Measurements from ENCODE around the gene SRGAP3. TPM values are rescaled to one million over a fixed set of nuclear protein-coding genes. Genes with fewer than 3 reads are reported as not detected.

Gene SRGAP3
- total RNA-seq, 2 experiments from 2014 or later, result 2.8 to 3.2 TPM

DNA sequence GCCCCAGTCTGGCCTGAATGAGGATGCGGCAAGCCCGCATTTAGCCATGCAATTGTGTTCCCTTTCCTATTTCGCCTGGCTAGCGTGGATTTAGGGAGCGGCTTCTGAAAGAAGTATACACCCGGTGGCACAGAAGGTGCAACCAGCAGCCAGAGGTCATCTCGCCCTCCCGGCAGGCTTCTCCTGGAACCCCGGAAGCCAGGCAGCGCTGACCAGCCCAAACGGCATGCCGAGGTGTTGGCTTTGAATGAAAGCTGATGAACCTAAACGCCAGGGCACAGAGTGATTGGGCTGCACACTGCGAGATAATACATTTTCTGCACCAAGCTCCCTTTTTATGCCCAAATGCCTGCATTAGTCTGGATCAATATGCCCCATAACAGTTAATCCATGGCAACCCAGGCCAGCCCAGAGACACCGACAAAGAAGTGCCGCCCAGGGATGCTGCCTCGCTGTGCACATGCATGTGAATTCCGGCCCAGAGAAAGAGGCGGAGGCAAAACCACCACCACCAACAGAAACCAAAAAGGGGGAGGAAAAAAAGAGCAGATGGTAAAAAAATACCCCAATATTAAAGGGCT lies 1.4 kb downstream of the SRGAP3 start:
- no peaks in the 10 kb centered on the region for H3K9me3 Mint-ChIP-seq (ENCODE audit: low read depth)
- CTCF ChIA-PET, result interaction anchor here (1.4 kb wide), 1 partner anchor 180 kb away, joined by 3 read pairs; no protein-coding TSS in a partner anchor
- no peaks in the 10 kb centered on the region for H3K36me3 Mint-ChIP-seq
- peaks cover 33% of the 10 kb centered on the region for H3K27me3 Mint-ChIP-seq
- ATAC-seq (no peak), DNase-seq (peak; percentile 43)
- no peak overlapping the region for H3K27ac Mint-ChIP-seq
- peak overlapping the region; percentile 73 for H3K4me3 Mint-ChIP-seq
- H3K4me1 Mint-ChIP-seq, result peaks cover 21% of the 10 kb centered on the region

- Mint-ChIP-seq H3K27me3 (peaks cover 32% of the 10 kb centered on the region), H3K27ac (no peak overlapping the region), H3K36me3 (no peaks in the 10 kb centered on the region), H3K4me3 (no peak overlapping the region), H3K9me3 (ENCODE audit: low read depth) (no peaks in the 10 kb centered on the region), H3K4me1 (peaks cover 21% of the 10 kb centered on the region)
- ATAC-seq (no peak), DNase-seq (no peak)
- CTCF ChIA-PET, result interaction anchor here (1.4 kb wide), 1 partner anchor 179 kb away, joined by 3 read pairs; no protein-coding TSS in a partner anchor
Observed at GRCh38 chr3:9247361-9247940, 2.0 kb downstream of the SRGAP3 start.

DNA sequence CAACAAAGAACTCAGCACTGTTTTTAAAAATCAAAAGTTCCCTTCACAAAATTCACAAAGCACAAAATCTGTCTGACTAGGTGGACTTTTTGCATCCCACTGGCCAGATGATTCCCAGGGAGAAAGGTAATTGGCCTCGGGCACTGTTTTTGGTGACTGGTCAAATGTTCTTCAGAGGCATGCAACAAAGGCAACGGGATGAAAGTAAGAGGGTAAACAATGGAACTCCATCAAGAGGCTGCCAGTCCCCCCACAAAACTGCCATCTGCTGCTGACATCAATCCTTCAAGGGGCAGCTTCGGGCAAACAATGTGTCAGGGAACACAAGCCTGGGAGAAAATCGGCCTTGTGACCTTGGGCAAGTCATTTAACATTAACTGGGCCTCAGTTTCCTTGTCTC lies 3.3 kb downstream of the SRGAP3 start:
- DNase-seq, result no peak
- Mint-ChIP-seq H3K4me1 (peaks cover 21% of the 10 kb centered on the region), H3K4me3 (no peak overlapping the region), H3K27ac (no peak overlapping the region), H3K36me3 (no peaks in the 10 kb centered on the region), H3K27me3 (peaks cover 32% of the 10 kb centered on the region), H3K9me3 (ENCODE audit: low read depth) (no peaks in the 10 kb centered on the region)
- no peak for ATAC-seq
- CTCF ChIA-PET, result no interaction called here

DNA sequence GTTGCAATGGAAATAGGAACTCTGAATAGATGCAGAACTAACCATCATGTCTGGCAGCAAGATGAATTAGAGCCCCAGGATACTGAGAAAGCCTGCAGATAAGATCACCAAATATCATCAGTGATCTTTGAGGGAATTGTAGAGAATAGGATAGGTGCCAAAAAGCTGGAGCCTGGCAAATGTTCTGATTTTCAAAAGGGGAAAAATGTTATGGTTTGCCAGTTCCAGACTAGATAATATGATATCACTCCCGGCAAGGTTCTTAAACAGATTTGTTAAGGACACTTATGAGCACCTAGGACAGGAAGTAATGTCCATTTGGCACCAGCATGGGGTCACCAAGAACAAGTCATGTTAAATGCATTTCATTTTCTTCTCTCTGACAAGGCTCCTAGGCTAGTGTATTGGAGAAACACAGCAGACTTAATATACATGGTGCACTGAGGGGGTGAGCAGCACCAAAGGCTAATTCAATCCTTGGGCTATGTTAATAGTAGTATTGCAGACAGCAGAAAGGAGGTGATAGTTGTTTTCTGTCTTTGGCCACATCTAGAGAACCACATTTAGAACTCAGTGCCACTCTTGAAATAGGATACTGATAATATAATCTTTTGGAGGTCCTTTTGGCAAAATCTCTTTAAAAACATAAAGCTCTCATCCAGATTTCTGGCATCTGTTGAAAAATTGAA lies 4.8 kb downstream of the SRGAP3 start:
- CTCF ChIA-PET, result no interaction called here
- H3K9me3 Mint-ChIP-seq (ENCODE audit: low read depth), result no peaks in the 10 kb centered on the region
- no peaks in the 10 kb centered on the region for H3K36me3 Mint-ChIP-seq
- no peak overlapping the region for H3K27ac Mint-ChIP-seq
- H3K4me1 Mint-ChIP-seq, result peaks cover 16% of the 10 kb centered on the region
- H3K27me3 Mint-ChIP-seq, result peaks cover 32% of the 10 kb centered on the region
- H3K4me3 Mint-ChIP-seq, result no peak overlapping the region
- ATAC-seq, result no peak
- no peak for DNase-seq

DNA sequence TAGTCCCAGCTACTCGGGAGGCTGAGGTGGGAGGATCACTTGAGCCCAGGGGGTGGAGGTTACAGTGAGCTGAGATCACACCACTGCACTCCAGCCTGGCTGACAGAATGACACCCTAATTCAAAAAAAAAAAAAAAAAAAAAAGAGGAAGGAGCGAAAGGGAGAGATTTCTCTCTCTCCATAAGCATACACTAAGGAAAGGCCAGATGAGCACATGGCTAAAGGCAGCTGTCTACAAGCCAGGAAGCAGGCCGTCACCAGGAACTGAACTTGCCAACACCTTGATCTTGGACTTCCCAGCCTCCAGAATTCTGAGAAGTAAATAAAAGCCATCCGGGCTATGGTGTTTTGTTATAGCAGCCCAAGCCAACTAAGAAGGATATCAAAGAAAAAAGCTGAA lies 7.5 kb downstream of the SRGAP3 start:
- DNase-seq, result no peak
- H3K9me3 Mint-ChIP-seq (ENCODE audit: low read depth), result no peaks in the 10 kb centered on the region
- no peaks in the 10 kb centered on the region for H3K4me1 Mint-ChIP-seq
- H3K36me3 Mint-ChIP-seq, result no peaks in the 10 kb centered on the region
- ATAC-seq, result no peak
- H3K4me3 Mint-ChIP-seq, result no peak overlapping the region
- no peak overlapping the region for H3K27ac Mint-ChIP-seq
- peaks cover 17% of the 10 kb centered on the region for H3K27me3 Mint-ChIP-seq
- CTCF ChIA-PET, result no interaction called here

DNA sequence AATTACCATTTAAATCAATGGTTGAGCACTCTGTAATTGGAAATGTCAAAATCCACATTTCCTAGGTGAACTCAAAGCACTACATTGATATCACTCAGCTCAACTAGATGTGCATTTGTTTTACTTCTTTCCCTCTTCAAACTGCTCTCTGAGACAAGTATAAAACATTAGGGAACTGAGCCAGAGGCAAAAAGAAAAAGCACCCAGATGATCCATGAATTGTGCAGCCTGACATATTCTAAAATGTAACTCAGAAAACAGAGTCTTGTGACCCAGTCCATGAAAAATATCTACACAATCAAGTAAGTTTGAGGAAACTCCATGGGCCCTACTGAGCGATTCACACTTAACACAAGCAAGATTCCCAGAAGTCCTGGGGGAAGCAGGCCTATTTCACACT lies 9.8 kb downstream of the SRGAP3 start:
- Mint-ChIP-seq H3K27ac (no peak overlapping the region), H3K4me1 (no peaks in the 10 kb centered on the region), H3K4me3 (no peak overlapping the region), H3K9me3 (ENCODE audit: low read depth) (no peaks in the 10 kb centered on the region), H3K27me3 (peaks cover 14% of the 10 kb centered on the region), H3K36me3 (no peaks in the 10 kb centered on the region)
- ATAC-seq (no peak), DNase-seq (no peak)
- CTCF ChIA-PET, result no interaction called here

DNA sequence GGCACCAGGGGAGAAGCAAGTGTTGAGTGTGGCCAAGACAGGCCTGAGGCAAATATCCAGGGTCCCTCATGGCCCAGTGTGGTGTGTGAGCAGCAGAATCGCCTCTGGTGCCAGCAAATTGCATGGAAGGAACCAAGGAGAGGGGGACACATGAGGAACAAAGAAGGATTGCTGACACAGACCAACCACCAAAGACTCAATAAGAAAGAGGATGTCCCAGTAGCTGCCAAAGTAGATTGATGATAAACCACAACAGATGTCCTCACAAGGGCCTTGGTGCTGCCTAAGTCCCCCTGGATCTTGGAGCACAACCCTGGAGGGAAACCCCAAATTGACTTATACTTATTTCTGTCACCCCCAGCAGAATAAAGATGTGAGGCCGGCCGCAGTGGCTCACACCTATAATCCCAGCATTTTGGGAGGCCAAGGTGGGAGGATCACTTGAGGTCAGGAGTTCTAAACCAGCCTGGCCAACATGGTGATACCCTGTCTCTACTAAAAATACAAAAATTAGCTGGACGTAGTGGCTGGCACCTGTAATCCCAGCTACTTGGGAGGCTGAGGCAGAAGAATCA lies 10.6 kb downstream of the SRGAP3 start:
- H3K27ac Mint-ChIP-seq, result no peak overlapping the region
- peaks cover 20% of the 10 kb centered on the region for H3K27me3 Mint-ChIP-seq
- no peaks in the 10 kb centered on the region for H3K9me3 Mint-ChIP-seq (ENCODE audit: low read depth)
- H3K36me3 Mint-ChIP-seq, result no peaks in the 10 kb centered on the region
- no peak overlapping the region for H3K4me3 Mint-ChIP-seq
- H3K4me1 Mint-ChIP-seq, result no peaks in the 10 kb centered on the region
- no peak for ATAC-seq
- CTCF ChIA-PET, result no interaction called here
- no peak for DNase-seq

GRCh38 chr3:9238276-9238675 lies 11.2 kb downstream of the SRGAP3 start:
- Mint-ChIP-seq H3K27ac (no peak overlapping the region), H3K27me3 (peaks cover 25% of the 10 kb centered on the region), H3K9me3 (ENCODE audit: low read depth) (no peaks in the 10 kb centered on the region), H3K4me3 (no peak overlapping the region), H3K4me1 (no peaks in the 10 kb centered on the region), H3K36me3 (no peaks in the 10 kb centered on the region)
- no peak for ATAC-seq
- DNase-seq, result no peak
- CTCF ChIA-PET, result no interaction called here

DNA sequence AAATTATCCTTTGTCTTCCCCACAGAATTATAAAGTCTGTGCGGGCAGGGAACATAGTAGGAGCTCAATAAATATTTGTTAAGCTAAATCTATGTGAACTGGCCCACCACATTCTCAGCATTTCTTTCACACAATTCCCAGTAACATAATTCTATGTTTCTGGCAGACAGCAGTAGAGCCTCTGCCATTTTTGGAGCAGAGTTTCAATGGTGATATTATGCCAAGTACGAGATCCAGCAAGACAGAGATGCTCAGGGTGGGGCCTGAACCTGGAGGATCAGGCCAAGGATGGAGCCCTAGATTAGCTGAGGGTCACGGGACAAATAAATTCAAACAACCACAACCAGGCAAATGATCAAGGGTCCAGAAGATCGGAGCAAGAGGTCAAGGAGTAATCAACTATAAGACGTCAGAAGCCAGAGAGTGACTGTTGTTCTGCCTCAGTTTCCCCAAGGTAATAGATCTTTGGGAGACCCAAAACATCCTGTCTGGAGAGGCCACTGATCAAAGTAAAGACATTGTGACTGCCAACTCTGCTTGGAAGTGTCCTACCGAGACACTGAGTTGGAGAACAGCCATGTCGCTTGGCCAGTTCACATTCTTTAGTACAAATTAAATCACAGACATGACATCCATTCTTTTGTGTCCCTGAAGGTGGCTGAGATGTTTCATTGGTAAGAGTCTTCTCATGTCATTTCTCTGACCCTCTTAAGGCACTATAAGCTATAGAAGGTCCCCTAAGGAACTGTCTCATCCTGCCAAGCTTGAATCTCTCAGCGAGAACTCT lies 15.4 kb downstream of the SRGAP3 start:
- Mint-ChIP-seq H3K4me1 (no peaks in the 10 kb centered on the region), H3K4me3 (no peak overlapping the region), H3K36me3 (no peaks in the 10 kb centered on the region), H3K27me3 (peaks cover 38% of the 10 kb centered on the region), H3K27ac (no peak overlapping the region), H3K9me3 (ENCODE audit: low read depth) (no peaks in the 10 kb centered on the region)
- CTCF ChIA-PET, result no interaction called here
- ATAC-seq, result no peak
- DNase-seq, result no peak

GRCh38 chr3:9233101-9233500 lies 16.3 kb downstream of the SRGAP3 start:
- Mint-ChIP-seq H3K36me3 (no peaks in the 10 kb centered on the region), H3K9me3 (ENCODE audit: low read depth) (no peaks in the 10 kb centered on the region), H3K4me1 (no peaks in the 10 kb centered on the region), H3K27me3 (peaks cover 37% of the 10 kb centered on the region), H3K27ac (no peak overlapping the region), H3K4me3 (no peak overlapping the region)
- no peak for DNase-seq
- CTCF ChIA-PET, result no interaction called here
- no peak for ATAC-seq

GRCh38 chr3:9231937-9232336 lies 17.5 kb downstream of the SRGAP3 start:
- ATAC-seq, result no peak
- no peak overlapping the region for H3K4me3 Mint-ChIP-seq
- H3K4me1 Mint-ChIP-seq, result peaks cover 4% of the 10 kb centered on the region
- DNase-seq, result no peak
- no peak overlapping the region for H3K27ac Mint-ChIP-seq
- CTCF ChIA-PET, result no interaction called here
- H3K36me3 Mint-ChIP-seq, result no peaks in the 10 kb centered on the region
- peaks cover 46% of the 10 kb centered on the region for H3K27me3 Mint-ChIP-seq
- no peaks in the 10 kb centered on the region for H3K9me3 Mint-ChIP-seq (ENCODE audit: low read depth)

- peaks cover 50% of the 10 kb centered on the region for H3K27me3 Mint-ChIP-seq
- no peak overlapping the region for H3K27ac Mint-ChIP-seq
- no peak for ATAC-seq
- DNase-seq, result no peak
- H3K9me3 Mint-ChIP-seq (ENCODE audit: low read depth), result no peaks in the 10 kb centered on the region
- no peak overlapping the region for H3K4me3 Mint-ChIP-seq
- CTCF ChIA-PET, result no interaction called here
- peaks cover 4% of the 10 kb centered on the region for H3K4me1 Mint-ChIP-seq
- H3K36me3 Mint-ChIP-seq, result no peaks in the 10 kb centered on the region
Observed at GRCh38 chr3:9231471-9231870, 18.0 kb downstream of the SRGAP3 start.

DNA sequence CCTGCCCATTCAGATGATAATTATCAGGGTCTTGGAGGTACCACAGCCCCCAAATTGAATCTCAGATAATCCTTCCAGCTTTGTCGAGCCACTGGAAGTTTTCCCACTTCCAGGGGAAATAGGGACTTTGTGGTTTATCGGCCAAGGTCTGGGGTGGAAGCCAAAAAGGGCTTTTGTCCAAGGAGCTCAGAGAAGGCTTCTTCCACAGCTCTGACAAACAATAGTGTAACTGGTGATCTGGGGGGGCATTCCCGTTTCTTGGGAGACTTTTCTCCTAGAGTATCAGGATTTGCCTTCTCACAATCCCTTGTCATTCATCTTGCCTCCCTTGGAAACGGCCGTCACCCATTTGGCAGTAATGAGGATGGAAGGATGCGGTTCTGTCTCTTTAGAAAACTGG lies 18.4 kb downstream of the SRGAP3 start:
- Mint-ChIP-seq H3K9me3 (ENCODE audit: low read depth) (no peaks in the 10 kb centered on the region), H3K36me3 (no peaks in the 10 kb centered on the region), H3K4me1 (peaks cover 4% of the 10 kb centered on the region), H3K4me3 (no peak overlapping the region), H3K27ac (no peak overlapping the region), H3K27me3 (peaks cover 53% of the 10 kb centered on the region)
- DNase-seq, result no peak
- CTCF ChIA-PET, result no interaction called here
- ATAC-seq, result no peak
